GM12878 (cell line): ENCODE data around the gene PAX3. TPM values are rescaled to one million over a fixed set of nuclear protein-coding genes. Genes with fewer than 3 reads are reported as not detected.

ENCODE experiments used
- ATAC-seq: fragments of 200-7000 bp; cut with Tn5 transposase; 3 replicates; pipeline ENCODE4 v1.9.1; 2020; ENCODE audit warnings: mild to moderate bottlenecking, moderate library complexity
- BruUV-seq: library from RNA; stranded (reverse); fragments of 400-500 nt; replicated peaks from 2 replicates; lab custom pipeline; 2021; lab: Mats Ljungman, UMichigan
- CTCF ChIA-PET: fragments of 300-600 bp; sonication (Branson Sonifier 250); formaldehyde crosslinking; extraction: SDS; loops from one replicate; lab custom pipeline; 2021; ENCODE audit warnings: inconsistent platforms; lab: Yijun Ruan, JAX
- POLR2A ChIA-PET: fragments of 350-600 bp; formaldehyde crosslinking; extraction: SDS; loops from one replicate; lab custom pipeline; 2021; ENCODE audit warnings: inconsistent platforms; lab: Charles Lee
- RAD21 ChIA-PET: fragments of 300-600 bp; sonication (Branson Sonifier 250); formaldehyde crosslinking; loops from one replicate; lab custom pipeline; 2023; ENCODE audit warnings: antibody characterized with exemption; ENCODE audit not compliant: unreplicated experiment; lab: Charles Lee
- SMC1A ChIA-PET: fragments of 300-600 bp; sonication (Branson Sonifier 250); formaldehyde crosslinking; loops from one replicate; lab custom pipeline; 2023; ENCODE audit not compliant: unreplicated experiment, uncharacterized antibody; lab: Charles Lee
- DNase-seq: peaks from one replicate; pipeline ENCODE4 v3.0.0-alpha.2; 2011; ENCODE audit warnings: low read depth, low spot score
- FAIRE-seq: peaks from 3 replicates; lab custom pipeline; 2011; peaks lifted over from hg19 to GRCh38; lab: Jason Lieb, UNC
- H2AFZ ChIP-seq: 2 replicates; pipeline ENCODE4 v1.6.0; 2011; ENCODE audit warnings: low read depth, low read length, control low read depth; ENCODE audit not compliant: control insufficient read depth
- H3K27ac ChIP-seq: 2 replicates; pipeline ENCODE4 v1.5.1; 2011; ENCODE audit warnings: control low read depth; ENCODE audit not compliant: control insufficient read depth, insufficient read depth
- H3K27me3 ChIP-seq, 2 experiments: replicated peaks in 1 of 2; 2 replicates each; pipeline versions ENCODE4 v1.6.0 to v1.6.1; 2011; ENCODE audit warnings: low read length in 1 of 2; ENCODE audit not compliant: control insufficient read depth in 2 of 2, insufficient read depth in 2 of 2
- H3K36me3 ChIP-seq, 2 experiments: 2 replicates each; pipeline ENCODE4 v1.5.1; 2011; ENCODE audit warnings: low read length in 1 of 2; ENCODE audit not compliant: control insufficient read depth in 2 of 2, insufficient read depth in 2 of 2
- H3K4me1 ChIP-seq: 2 replicates; pipeline ENCODE4 v1.6.1; 2011; ENCODE audit warnings: mild to moderate bottlenecking, low read length, moderate library complexity, mixed read lengths; ENCODE audit not compliant: control insufficient read depth, insufficient read depth
- H3K4me2 ChIP-seq: 2 replicates; pipeline ENCODE4 v1.6.0; 2011; ENCODE audit warnings: control low read depth; ENCODE audit not compliant: control insufficient read depth, insufficient read depth
- H3K4me3 ChIP-seq: fragments of 200-600 bp; sonication (generic); 2 replicates; pipeline ENCODE4 v1.5.1; 2016
- H3K79me2 ChIP-seq: 2 replicates; pipeline ENCODE4 v1.6.0; 2011; ENCODE audit warnings: low read length; ENCODE audit not compliant: control insufficient read depth, insufficient read depth
- H3K9ac ChIP-seq: 2 replicates; pipeline ENCODE4 v1.8.0; 2011; ENCODE audit warnings: low read length, control low read depth, mixed read lengths; ENCODE audit not compliant: control insufficient read depth, insufficient read depth
- H3K9me3 ChIP-seq: replicated peaks from 3 replicates; pipeline ENCODE4 v1.5.1; 2011; ENCODE audit warnings: mild to moderate bottlenecking, low read length; ENCODE audit not compliant: control insufficient read depth, insufficient read depth
- H4K20me1 ChIP-seq: 2 replicates; pipeline ENCODE4 v1.6.0; 2011; ENCODE audit not compliant: control insufficient read depth, insufficient read depth
- ATF7 ChIP-seq: fragments of 450-650 bp; IDR thresholded peaks from 2 replicates; pipeline ENCODE4 v1.6.1; 2016; ENCODE audit warnings: low read depth, mild to moderate bottlenecking
- BCL11A ChIP-seq: IDR thresholded peaks from 2 replicates; pipeline ENCODE4 v1.6.1; 2011; ENCODE audit warnings: low read depth, low read length
- BMI1 ChIP-seq: fragments of 450-650 bp; IDR thresholded peaks from 2 replicates; pipeline ENCODE4 v1.6.1; 2016; ENCODE audit warnings: mild to moderate bottlenecking, moderate library complexity, borderline replicate concordance
- CBX3 ChIP-seq: fragments of 200-600 bp; sonication (generic); IDR thresholded peaks from 2 replicates; pipeline ENCODE4 v1.6.1; 2016; ENCODE audit warnings: low read depth, borderline replicate concordance
- EP300 ChIP-seq, 2 experiments: fragments of 150-350 bp in 1 of 2; IDR thresholded peaks; 2 replicates each; pipeline ENCODE4 v1.6.1; 2011 to 2012; ENCODE audit warnings: low read depth in 2 of 2, low read length in 2 of 2, borderline replicate concordance in 1 of 2, improper control_type of control experiment in 1 of 2, inconsistent platforms in 1 of 2; ENCODE audit not compliant: control insufficient read depth in 1 of 2
- ETV6 ChIP-seq, 2 experiments: fragments of 450-650 bp in 1 of 2; IDR thresholded peaks in 1 of 2; conservative IDR thresholded peaks in 1 of 2; 2 replicates each; pipeline ENCODE4 v1.6.1; 2014; ENCODE audit warnings: antibody characterized with exemption in 1 of 2, borderline replicate concordance in 1 of 2, low read depth in 1 of 2, mild to moderate bottlenecking in 1 of 2, moderate library complexity in 1 of 2
- FOS ChIP-seq: IDR thresholded peaks from 3 replicates; pipeline ENCODE4 v1.6.1; 2011; ENCODE audit warnings: borderline replicate concordance; ENCODE audit not compliant: insufficient read length; ENCODE audit errors: extremely low read depth
- IKZF2 ChIP-seq, 2 experiments: fragments of 450-650 bp; IDR thresholded peaks; 2 replicates each; pipeline ENCODE4 v1.6.1; 2017; ENCODE audit warnings: mild to moderate bottlenecking in 2 of 2, moderate library complexity in 2 of 2
- KDM1A ChIP-seq: fragments of 200-600 bp; sonication (generic); IDR thresholded peaks from 2 replicates; pipeline ENCODE4 v1.6.1; 2016; ENCODE audit warnings: borderline replicate concordance
- MEF2A ChIP-seq: IDR thresholded peaks from 2 replicates; pipeline ENCODE4 v1.6.1; 2011; ENCODE audit warnings: low read depth, mild to moderate bottlenecking, low read length, moderate library complexity; ENCODE audit not compliant: insufficient read depth
- NR2C1 ChIP-seq: fragments of 450-650 bp; IDR thresholded peaks from 2 replicates; pipeline ENCODE4 v1.6.1; 2017; ENCODE audit warnings: antibody characterized with exemption, mild to moderate bottlenecking, moderate library complexity
- POLR2AphosphoS5 ChIP-seq: IDR thresholded peaks from 2 replicates; pipeline ENCODE4 v1.6.1; 2011; ENCODE audit warnings: mild to moderate bottlenecking, low read length, inconsistent platforms
- RELA ChIP-seq: fragments of 450-650 bp; IDR thresholded peaks from 2 replicates; pipeline ENCODE4 v1.8.0; 2014; ENCODE audit warnings: borderline replicate concordance; ENCODE audit not compliant: partially characterized antibody
- SKIL ChIP-seq: fragments of 450-650 bp; IDR thresholded peaks from 2 replicates; pipeline ENCODE4 v1.6.1; 2017; ENCODE audit warnings: mild to moderate bottlenecking, low read depth, inconsistent platforms; ENCODE audit not compliant: poor library complexity, severe bottlenecking
- TARDBP ChIP-seq: IDR thresholded peaks from 2 replicates; pipeline ENCODE4 v1.6.1; 2016; ENCODE audit warnings: borderline replicate concordance
- ZNF207 ChIP-seq: fragments of 450-650 bp; IDR thresholded peaks from 2 replicates; pipeline ENCODE4 v1.6.1; 2014; ENCODE audit warnings: antibody characterized with exemption, mild to moderate bottlenecking, borderline replicate concordance
- ZZZ3 ChIP-seq: IDR thresholded peaks from 2 replicates; pipeline ENCODE4 v1.6.1; 2011; ENCODE audit warnings: low read depth; ENCODE audit not compliant: control insufficient read depth, insufficient read length
- WGBS: methylation state at CpG from one replicate; pipeline ENCODE4 v1.1.6; 2016; ENCODE audit warnings: low lambda C conversion rate; ENCODE audit not compliant: insufficient replicate concordance, insufficient coverage; ENCODE audit errors: missing lambda C conversion rate; 5-methylcytosine and 5-hydroxymethylcytosine counted together
- in situ Hi-C: fragments of 300-500 bp; cut with MboI; formaldehyde crosslinking; loops from 9 replicates; pipeline ENCODE4 v1.14.3; 2018; ENCODE audit warnings: mixed read lengths
- intact Hi-C: fragments of 100-400 bp; cut with micrococcal nuclease; formaldehyde crosslinking; loops from one replicate; pipeline ENCODE4 v1.14.2; 2022; ENCODE audit not compliant: unreplicated experiment
- polyA plus RNA-seq, 11 experiments: library from polyadenylated mRNA; depleted of rRNA in 4 of 11; unstranded in 6 of 11; stranded (reverse) in 5 of 11; fragments of >200 nt; fragmentation: Nextera tagmentation in 4 of 11; fragmentation: Illumina TruSeq in 1 of 11; extraction: Ambion mirVana in 4 of 11; extraction: Trizol in 1 of 11; gene quantifications; 1 replicate in 1 of 11; 2 replicates in 10 of 11; pipeline versions ENCODE4 v1.2.1 to v1.2.3, GENCODE V29; 2011 to 2016; ENCODE audit warnings: inconsistent platforms in 2 of 11, missing spikeins in 2 of 11, low read depth in 1 of 11
- total RNA-seq, 4 experiments: library from RNA; depleted of rRNA in 3 of 4; stranded (reverse); fragments of >200 nt in 3 of 4; fragmentation: Illumina TruSeq in 1 of 4; extraction: Trizol in 1 of 4; gene quantifications; 2 replicates each; pipeline versions ENCODE4 v1.2.1 to v1.2.3, GENCODE V29; 2013 to 2021
- TF ChIP-seq, protein P1 (sequence below): IDR thresholded peaks from 2 replicates; pipeline ENCODE4 v1.6.1; 2011; ENCODE audit warnings: borderline replicate concordance, low read depth, mild to moderate bottlenecking, moderate library complexity, low read length; ENCODE audit not compliant: insufficient read depth, poor library complexity, severe bottlenecking

PAX3 gene
- total and polyA plus RNA-seq, 10 of the 15 experiments (the other 5 are each of a cell fraction or from before 2014, with no cell fraction given) = not detected

- RAD21 ChIA-PET = no interaction called here
- no peak for ATAC-seq
- no peak for DNase-seq
- no peaks in the 10 kb centered on the region for H4K20me1 ChIP-seq
- no peak for FAIRE-seq
- TF ChIP-seq FOS (no peak), BMI1 (no peak), POLR2AphosphoS5 (no peak), ZNF207 (no peak), BCL11A (no peak), MEF2A (no peak), ZZZ3 (no peak), SKIL (no peak), ETV6 (conservative IDR thresholded peaks at IDR 0.05 in 1 of 2, IDR thresholded peaks at IDR 0.05 in 1 of 2; ENCODE audit: borderline replicate concordance in 1 of 2, low read depth in 1 of 2) (no peak), IKZF2 (IDR thresholded peaks at IDR 0.05) (no peak), RELA (no peak), EP300 (IDR thresholded peaks at IDR 0.05; ENCODE audit: borderline replicate concordance in 1 of 2, control insufficient read depth in 1 of 2, low read depth in 2 of 2, low read length in 2 of 2) (no peak), NR2C1 (no peak), KDM1A (no peak), CBX3 (no peak), ATF7 (no peak), TARDBP (no peak)
- TF ChIP-seq, protein P1, sequence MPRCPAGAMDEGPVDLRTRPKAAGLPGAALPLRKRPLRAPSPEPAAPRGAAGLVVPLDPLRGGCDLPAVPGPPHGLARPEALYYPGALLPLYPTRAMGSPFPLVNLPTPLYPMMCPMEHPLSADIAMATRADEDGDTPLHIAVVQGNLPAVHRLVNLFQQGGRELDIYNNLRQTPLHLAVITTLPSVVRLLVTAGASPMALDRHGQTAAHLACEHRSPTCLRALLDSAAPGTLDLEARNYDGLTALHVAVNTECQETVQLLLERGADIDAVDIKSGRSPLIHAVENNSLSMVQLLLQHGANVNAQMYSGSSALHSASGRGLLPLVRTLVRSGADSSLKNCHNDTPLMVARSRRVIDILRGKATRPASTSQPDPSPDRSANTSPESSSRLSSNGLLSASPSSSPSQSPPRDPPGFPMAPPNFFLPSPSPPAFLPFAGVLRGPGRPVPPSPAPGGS = no peak
- TF ChIP-seq, all 136 proteins: peak for 0
- Histone ChIP-seq H3K27me3 (peaks cover 22 to 53% of the 10 kb centered on the region in 2 experiments), H3K36me3 (no peaks in the 10 kb centered on the region), H3K4me3 (no peak overlapping the region), H3K9ac (no peak overlapping the region), H3K27ac (no peak overlapping the region), H3K9me3 (no peaks in the 10 kb centered on the region; the same call in 2 of the 3 replicates), H3K79me2 (no peaks in the 10 kb centered on the region), H2AFZ (no peak overlapping the region), H3K4me2 (no peak overlapping the region), H3K4me1 (no peaks in the 10 kb centered on the region)
- SMC1A ChIA-PET = no interaction called here
- CTCF ChIA-PET = no interaction called here
- BruUV-seq = no TSS peak
- WGBS = 36% methylated on average over 14 of the region's 14 CpGs
- intact Hi-C loops (no loop called here), in situ Hi-C loops (no loop called here)
- POLR2A ChIA-PET = interaction anchor here (0.6 kb wide), 2 partner anchors 9 to 11 kb away, joined by 3 read pairs; no protein-coding TSS in a partner anchor
Observed at GRCh38 chr2:222292149-222293134, 6.4 kb downstream of the PAX3 start.
